Measurements from ENCODE around the gene FRMD3.
A peak's percentile ranks its signal among the peaks of the same experiment; 100 is the strongest.

FRMD3 gene

GRCh38 chr9:83538172-83538889 lies at the start of gene FRMD3:
FRMD3 (minus strand) TSS chr9:83538401; CDS start chr9:83538231, 170 bp downstream.
- DNase-seq (ENCODE audit: low read depth): peak; percentile 25

DNA sequence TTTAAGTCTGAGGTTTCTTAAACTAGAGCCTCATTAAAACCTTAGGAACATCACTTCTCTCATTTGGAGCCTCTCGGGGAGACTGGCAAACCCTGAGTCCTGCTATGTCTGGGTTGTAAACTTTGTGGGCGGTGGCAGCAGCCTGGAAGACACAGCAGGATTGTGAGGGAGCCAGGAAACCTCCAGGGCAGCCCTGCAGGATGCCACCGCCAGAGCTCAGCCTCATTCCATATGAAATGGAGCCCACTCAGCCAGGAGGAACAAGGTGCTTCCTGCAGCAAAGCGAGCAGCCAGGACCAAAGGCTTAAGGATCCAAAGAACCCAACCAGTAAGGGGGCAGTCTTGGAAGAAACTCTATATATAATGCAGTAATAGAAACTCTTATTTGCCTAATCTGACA lies 46.8 kb upstream of the FRMD3 start:
- no peak for DNase-seq (ENCODE audit: low read depth)

- peak; percentile 5 for DNase-seq (ENCODE audit: low read depth)
Measured at GRCh38 chr9:83583151-83584014, 45.2 kb upstream of the FRMD3 start.

GRCh38 chr9:83582029-83582428 lies 43.8 kb upstream of the FRMD3 start:
- DNase-seq (ENCODE audit: low read depth): no peak

GRCh38 chr9:83574482-83574881 lies 36.3 kb upstream of the FRMD3 start:
- no peak for DNase-seq (ENCODE audit: low read depth)

GRCh38 chr9:83572524-83572923 lies 34.3 kb upstream of the FRMD3 start:
- no peak for DNase-seq (ENCODE audit: low read depth)

- DNase-seq (ENCODE audit: low read depth): no peak
Measured at GRCh38 chr9:83570359-83570758, 32.2 kb upstream of the FRMD3 start.

- DNase-seq (ENCODE audit: low read depth): no peak
Measured at GRCh38 chr9:83569326-83569725, 31.1 kb upstream of the FRMD3 start.

GRCh38 chr9:83563360-83563759 lies 25.2 kb upstream of the FRMD3 start:
- DNase-seq (ENCODE audit: low read depth): no peak

GRCh38 chr9:83560169-83560826 lies 22.1 kb upstream of the FRMD3 start:
- DNase-seq (ENCODE audit: low read depth): no peak

DNA sequence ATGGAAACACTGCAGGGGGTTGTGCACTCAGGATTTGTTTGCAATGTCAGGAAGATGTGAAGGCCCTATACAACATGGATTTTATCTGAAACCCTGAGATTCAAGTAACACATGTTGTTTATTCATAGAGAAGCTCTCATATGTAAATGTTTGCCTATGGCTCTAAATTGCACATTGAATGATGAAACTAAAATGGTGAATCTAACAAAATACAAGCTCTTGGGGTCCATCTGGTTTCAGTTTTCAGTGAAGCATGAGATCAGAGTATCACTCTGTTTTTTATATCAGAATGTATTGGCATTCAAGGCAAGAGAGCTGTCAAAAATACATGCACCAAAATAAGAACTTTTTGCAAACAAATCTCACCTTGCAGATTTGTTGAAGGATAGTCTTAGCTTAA lies 19.6 kb upstream of the FRMD3 start:
- DNase-seq (ENCODE audit: low read depth): no peak

DNA sequence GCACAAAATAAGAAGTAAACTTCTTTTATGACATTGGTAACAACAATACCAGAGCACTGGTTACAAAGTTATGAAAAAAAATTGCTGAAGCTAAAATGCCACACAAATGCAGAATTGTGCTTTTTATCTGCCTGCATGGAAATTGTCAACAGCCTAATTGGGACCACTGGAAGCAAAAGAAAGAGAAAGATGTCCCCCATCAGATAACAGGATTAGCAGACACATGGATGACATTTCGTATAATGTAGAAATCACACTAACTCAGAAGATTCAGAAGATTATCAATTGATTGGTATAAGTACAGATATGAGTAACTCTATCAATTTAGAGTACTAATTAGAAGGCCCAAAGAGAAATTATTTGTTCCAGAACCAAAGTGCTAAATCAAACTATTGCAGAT lies 19.1 kb upstream of the FRMD3 start:
- no peak for DNase-seq (ENCODE audit: low read depth)

GRCh38 chr9:83554278-83554677 lies 16.1 kb upstream of the FRMD3 start:
- no peak for DNase-seq (ENCODE audit: low read depth)

GRCh38 chr9:83544002-83544698 lies 5.9 kb upstream of the FRMD3 start:
- peak; percentile 40 for DNase-seq (ENCODE audit: low read depth)

DNA sequence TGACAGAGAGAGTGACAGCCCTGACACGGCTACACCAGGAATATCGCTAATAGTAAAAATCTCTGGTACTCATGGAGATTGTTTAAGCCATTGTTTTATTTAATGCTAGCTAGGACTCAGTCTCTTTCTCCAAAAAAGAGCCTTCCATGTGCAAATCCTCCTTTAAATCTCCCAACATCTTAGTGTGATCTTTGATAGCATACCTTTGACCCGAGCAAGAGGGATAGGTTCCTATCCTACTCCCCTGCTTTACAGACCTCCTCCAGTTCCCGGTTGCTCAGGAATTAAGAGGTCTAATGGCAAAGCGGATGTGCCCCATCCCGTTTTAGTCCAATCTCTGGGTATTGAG lies 663 bp upstream of the FRMD3 start:
- no peak for DNase-seq (ENCODE audit: low read depth)

DNA sequence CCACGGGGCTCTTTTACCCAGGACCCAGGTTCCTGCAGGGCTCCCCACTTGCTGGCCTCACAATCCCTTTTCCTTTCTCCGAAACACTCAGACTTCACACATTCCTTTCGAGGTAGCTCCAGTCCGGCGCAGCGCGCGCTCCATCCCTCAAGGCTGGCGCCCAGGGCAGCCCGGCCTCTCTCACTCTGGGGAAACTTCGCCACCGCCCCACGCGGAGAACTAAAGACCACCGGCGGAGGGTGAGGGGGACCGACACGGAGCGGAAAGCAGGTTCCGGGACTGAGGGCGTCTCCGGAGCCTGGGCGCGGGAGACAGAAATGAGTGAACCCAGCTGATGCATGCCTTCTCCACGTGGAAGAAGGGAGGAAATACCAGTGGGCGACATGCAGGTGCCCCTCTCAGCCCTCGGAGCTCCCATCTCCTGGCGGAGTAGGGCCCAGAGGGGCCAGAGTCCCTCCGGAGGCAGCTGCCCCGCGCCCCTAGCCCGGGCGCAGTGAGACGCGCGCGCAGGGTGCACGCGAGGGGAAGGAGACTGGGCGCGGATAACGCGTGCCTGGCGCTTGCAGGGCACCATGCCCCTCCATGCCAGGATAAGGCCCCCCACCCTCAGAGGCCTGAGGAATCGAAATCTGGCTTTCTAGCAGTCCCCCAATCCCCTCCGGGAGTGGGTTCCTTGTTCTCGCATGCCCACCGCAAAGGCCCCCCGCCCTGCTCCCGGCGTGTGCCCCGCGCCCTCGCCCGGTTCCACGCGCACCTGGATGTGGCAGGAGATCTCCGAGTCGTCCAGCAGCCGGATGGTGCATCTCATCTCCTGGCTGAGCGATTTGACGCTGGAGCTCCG lies 650 bp downstream of the FRMD3 start:
- no peak for DNase-seq (ENCODE audit: low read depth)

- DNase-seq (ENCODE audit: low read depth): no peak
Measured at GRCh38 chr9:83536332-83536731, 1.9 kb downstream of the FRMD3 start.

DNA sequence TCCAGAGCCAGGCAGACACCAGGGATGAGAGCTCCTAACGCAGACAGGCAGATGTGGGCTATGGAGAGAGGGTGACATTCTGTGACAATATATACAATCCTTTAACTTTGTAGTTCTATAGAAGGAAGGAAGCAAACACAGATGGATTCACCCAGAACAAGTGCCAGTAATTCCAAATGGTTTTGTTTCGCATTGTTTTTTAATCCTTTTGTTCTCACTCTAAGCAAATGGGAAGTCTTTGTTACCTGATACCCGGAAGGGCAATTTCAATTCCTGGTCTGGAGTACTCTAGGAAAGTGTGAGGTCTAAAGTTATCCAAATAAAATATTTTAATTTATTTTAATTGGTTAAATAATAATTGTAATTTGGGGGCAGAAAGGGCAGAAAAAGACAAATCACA lies 2.5 kb downstream of the FRMD3 start:
- DNase-seq (ENCODE audit: low read depth): no peak

- DNase-seq (ENCODE audit: low read depth): no peak
Measured at GRCh38 chr9:83533296-83533695, 4.9 kb downstream of the FRMD3 start.

DNA sequence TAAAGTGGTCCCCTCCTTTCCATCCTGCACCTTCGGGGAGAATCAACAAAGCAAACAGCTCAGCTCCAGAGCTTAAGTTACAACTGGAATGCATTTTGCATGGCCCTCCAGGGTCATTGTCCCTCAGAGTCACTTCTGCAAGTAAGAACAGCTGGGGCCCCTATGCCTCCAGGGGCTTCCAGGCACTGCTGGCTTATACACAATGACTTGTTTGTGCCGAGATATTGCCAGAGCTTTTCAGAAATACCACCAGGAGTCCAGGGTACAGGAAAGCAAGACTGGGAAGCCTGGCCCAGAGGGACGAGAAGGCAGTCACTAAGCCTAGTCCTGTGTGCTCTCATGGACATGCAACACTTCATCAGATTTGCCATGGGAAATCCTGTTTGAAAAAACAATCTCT lies 11.3 kb downstream of the FRMD3 start:
- DNase-seq (ENCODE audit: low read depth): no peak

- DNase-seq (ENCODE audit: low read depth): no peak
Measured at GRCh38 chr9:83526211-83526610, 12.0 kb downstream of the FRMD3 start.

Measured in CMK (cell line).